ENCODE measurements around the gene MIP. TPM values are rescaled to one million over a fixed set of nuclear protein-coding genes. Genes with fewer than 3 reads are reported as not detected.
"Not testable (repeated sequence)": the region's sequence is repeated elsewhere in the genome, so short reads cannot be mapped to it uniquely, and the experiment has no call there.

Gene MIP
- total RNA-seq (2022) (not detected in 2 replicates), Bru-seq, nascent RNA (percentile 20 among the genes with signal in this experiment), BruChase-seq, experiment 1, labeled RNA remaining after a 6-hour chase (not detected), BruChase-seq, experiment 2, labeled RNA remaining after a 2-hour chase (not detected)
- long read RNA-seq: 0 reads

DNA sequence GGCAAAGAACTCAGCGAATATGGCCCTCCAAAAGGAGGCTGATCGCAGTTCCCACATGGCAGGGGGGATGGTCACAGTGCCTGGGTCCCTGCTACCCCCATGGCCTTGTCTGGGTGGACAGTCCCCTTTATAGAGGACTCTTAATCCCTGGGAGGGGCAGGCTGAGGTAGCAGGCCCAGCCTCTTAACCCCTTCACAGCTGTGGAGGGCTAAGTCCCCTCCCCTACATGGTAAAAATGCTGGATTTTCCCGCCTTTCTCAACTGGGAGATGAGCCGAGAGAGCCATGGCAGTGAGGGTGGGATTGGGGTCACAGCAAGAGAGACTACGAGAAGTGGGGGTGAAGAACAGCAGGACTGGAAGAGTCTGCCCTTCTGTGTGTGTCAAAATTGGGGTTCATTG is at the start of gene MIP:
Gene MIP (minus strand): TSS at position 101 of the 400 bp plus-strand sequence. CDS start 44 bp downstream, at position 57.
- DNase-seq: no peak
- no TSS peak for BruUV-seq (replicated peaks)
- Mint-ChIP-seq H3K4me1 (ENCODE audit: low read depth, unreplicated experiment) (peaks cover 6% of the 10 kb centered on the region), H3K36me3 (ENCODE audit: insufficient read depth, unreplicated experiment) (peaks cover 2% of the 10 kb centered on the region), H3K4me3 (ENCODE audit: low read depth, unreplicated experiment) (no peak within 1 kb of the TSS), H3K9me3 (ENCODE audit: low read depth, unreplicated experiment) (no peaks in the 10 kb centered on the region), H3K27me3 (ENCODE audit: unreplicated experiment) (peaks cover 37% of the 10 kb centered on the region), H3K27ac (ENCODE audit: unreplicated experiment) (no peak within 1 kb of the TSS)
- intact Hi-C loops (cut with micrococcal nuclease; ENCODE audit: unreplicated experiment): no loop called here
- TF ChIP-seq, protein P1, sequence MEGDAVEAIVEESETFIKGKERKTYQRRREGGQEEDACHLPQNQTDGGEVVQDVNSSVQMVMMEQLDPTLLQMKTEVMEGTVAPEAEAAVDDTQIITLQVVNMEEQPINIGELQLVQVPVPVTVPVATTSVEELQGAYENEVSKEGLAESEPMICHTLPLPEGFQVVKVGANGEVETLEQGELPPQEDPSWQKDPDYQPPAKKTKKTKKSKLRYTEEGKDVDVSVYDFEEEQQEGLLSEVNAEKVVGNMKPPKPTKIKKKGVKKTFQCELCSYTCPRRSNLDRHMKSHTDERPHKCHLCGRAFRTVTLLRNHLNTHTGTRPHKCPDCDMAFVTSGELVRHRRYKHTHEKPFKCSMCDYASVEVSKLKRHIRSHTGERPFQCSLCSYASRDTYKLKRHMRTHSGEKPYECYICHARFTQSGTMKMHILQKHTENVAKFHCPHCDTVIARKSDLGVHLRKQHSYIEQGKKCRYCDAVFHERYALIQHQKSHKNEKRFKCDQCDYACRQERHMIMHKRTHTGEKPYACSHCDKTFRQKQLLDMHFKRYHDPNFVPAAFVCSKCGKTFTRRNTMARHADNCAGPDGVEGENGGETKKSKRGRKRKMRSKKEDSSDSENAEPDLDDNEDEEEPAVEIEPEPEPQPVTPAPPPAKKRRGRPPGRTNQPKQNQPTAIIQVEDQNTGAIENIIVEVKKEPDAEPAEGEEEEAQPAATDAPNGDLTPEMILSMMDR (IDR thresholded peaks at IDR 0.05; ENCODE audit: unreplicated experiment): no peak
- CTCF ChIA-PET: no interaction called here

DNA sequence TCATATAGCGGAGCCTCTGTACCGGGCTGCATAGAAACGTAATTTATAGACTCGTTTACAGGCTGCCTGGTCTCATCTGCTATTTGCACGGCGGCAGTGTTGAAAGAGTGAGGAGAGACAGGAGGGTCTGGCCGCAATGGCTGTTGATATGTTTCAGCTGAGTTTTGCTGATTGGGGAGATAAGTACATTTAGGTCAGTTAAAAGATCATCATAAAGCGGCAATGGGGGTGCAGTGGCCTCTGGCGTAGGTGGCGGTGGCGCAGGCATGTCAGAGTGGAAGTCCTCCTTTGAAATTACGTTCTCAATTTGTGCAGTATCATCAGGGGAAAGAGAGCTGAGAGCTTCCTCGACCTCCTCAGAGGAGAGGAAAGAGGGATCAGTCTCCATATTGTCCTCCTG is 45.4 kb upstream of the MIP start:
- H3K27ac Mint-ChIP-seq (ENCODE audit: unreplicated experiment); H3K9me3 Mint-ChIP-seq (ENCODE audit: low read depth, unreplicated experiment); DNase-seq; H3K4me3 Mint-ChIP-seq (ENCODE audit: low read depth, unreplicated experiment); H3K36me3 Mint-ChIP-seq (ENCODE audit: insufficient read depth, unreplicated experiment); H3K4me1 Mint-ChIP-seq (ENCODE audit: low read depth, unreplicated experiment); BruUV-seq (replicated peaks); intact Hi-C loops (cut with micrococcal nuclease; ENCODE audit: unreplicated experiment): not testable (repeated sequence)
- CTCF ChIA-PET: interaction anchor here (0.7 kb wide), 1 partner anchor 79 kb away, joined by 3 read pairs; no protein-coding TSS in a partner anchor
- H3K27me3 Mint-ChIP-seq (ENCODE audit: unreplicated experiment): peaks cover 38% of the 10 kb centered on the region

GRCh38 chr12:56499452-56499851 is 45.0 kb upstream of the MIP start:
- intact Hi-C loops (cut with micrococcal nuclease; ENCODE audit: unreplicated experiment); DNase-seq; H3K27ac Mint-ChIP-seq (ENCODE audit: unreplicated experiment); BruUV-seq (replicated peaks); H3K9me3 Mint-ChIP-seq (ENCODE audit: low read depth, unreplicated experiment); H3K4me1 Mint-ChIP-seq (ENCODE audit: low read depth, unreplicated experiment); H3K4me3 Mint-ChIP-seq (ENCODE audit: low read depth, unreplicated experiment); H3K36me3 Mint-ChIP-seq (ENCODE audit: insufficient read depth, unreplicated experiment): not testable (repeated sequence)
- CTCF ChIA-PET: interaction anchor here (0.7 kb wide), 1 partner anchor 80 kb away, joined by 3 read pairs; no protein-coding TSS in a partner anchor
- H3K27me3 Mint-ChIP-seq (ENCODE audit: unreplicated experiment): peaks cover 38% of the 10 kb centered on the region

DNA sequence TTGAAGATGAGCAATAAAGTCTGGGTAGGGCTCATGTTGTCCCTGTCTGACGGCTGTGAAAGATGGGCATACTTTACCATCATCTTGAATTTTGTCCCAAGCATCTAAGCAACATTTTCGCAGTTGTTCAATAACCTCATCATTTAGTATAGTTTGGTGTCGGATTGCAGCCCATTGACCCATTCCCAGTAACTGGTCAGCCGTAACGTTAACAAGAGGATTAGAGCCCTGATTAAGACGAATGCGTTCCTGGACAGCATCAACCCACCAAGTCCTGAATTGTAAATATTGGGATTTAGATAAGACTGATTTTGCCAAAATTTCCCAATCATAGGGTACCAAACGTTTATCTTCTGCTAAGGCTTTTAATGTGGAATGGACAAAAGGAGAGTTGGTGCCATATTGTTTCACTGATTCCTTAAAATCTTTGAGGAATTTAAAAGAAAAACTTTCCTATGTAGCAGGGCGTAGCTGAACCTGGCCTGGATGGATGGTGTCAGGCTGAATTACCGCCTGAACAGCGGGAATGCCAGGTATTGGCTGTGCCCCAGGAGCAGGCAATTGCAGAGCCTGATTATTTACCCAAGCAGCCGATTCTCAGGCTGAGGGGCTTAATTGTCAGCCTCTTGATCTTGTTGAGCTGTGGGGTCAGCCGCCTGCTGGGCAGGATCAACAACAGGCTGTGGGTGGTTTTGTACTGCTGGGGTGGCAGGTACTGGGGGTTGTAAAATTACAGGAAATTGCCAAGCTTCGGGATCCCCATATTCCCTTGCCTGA is 43.9 kb upstream of the MIP start:
- H3K27me3 Mint-ChIP-seq (ENCODE audit: unreplicated experiment): peaks cover 38% of the 10 kb centered on the region
- BruUV-seq (replicated peaks); H3K27ac Mint-ChIP-seq (ENCODE audit: unreplicated experiment); intact Hi-C loops (cut with micrococcal nuclease; ENCODE audit: unreplicated experiment); DNase-seq; H3K4me3 Mint-ChIP-seq (ENCODE audit: low read depth, unreplicated experiment); CTCF ChIA-PET; H3K4me1 Mint-ChIP-seq (ENCODE audit: low read depth, unreplicated experiment); H3K9me3 Mint-ChIP-seq (ENCODE audit: low read depth, unreplicated experiment); H3K36me3 Mint-ChIP-seq (ENCODE audit: insufficient read depth, unreplicated experiment): not testable (repeated sequence)

GRCh38 chr12:56496704-56497103 is 42.2 kb upstream of the MIP start:
- H3K36me3 Mint-ChIP-seq (ENCODE audit: insufficient read depth, unreplicated experiment); BruUV-seq (replicated peaks); H3K9me3 Mint-ChIP-seq (ENCODE audit: low read depth, unreplicated experiment); H3K4me1 Mint-ChIP-seq (ENCODE audit: low read depth, unreplicated experiment); H3K27ac Mint-ChIP-seq (ENCODE audit: unreplicated experiment); H3K4me3 Mint-ChIP-seq (ENCODE audit: low read depth, unreplicated experiment): not testable (repeated sequence)
- TF ChIP-seq, protein P1 (IDR thresholded peaks at IDR 0.05; ENCODE audit: unreplicated experiment): peak; percentile 54
- intact Hi-C loops (cut with micrococcal nuclease; ENCODE audit: unreplicated experiment): loop anchor here (1.0 kb wide), 1 partner anchor 98 kb away; no protein-coding TSS in a partner anchor
- CTCF ChIA-PET: interaction anchor here (0.6 to 1.3 kb wide), 3 partner anchors 9 to 77 kb away, joined by 3 to 4 read pairs (median 3); partner anchors contain the start of genes GLS2 and RBMS2
- DNase-seq: peak; percentile 85
- H3K27me3 Mint-ChIP-seq (ENCODE audit: unreplicated experiment): peaks cover 40% of the 10 kb centered on the region

GRCh38 chr12:56494481-56494880 is 40.0 kb upstream of the MIP start:
- H3K4me3 Mint-ChIP-seq (ENCODE audit: low read depth, unreplicated experiment); DNase-seq; H3K36me3 Mint-ChIP-seq (ENCODE audit: insufficient read depth, unreplicated experiment); intact Hi-C loops (cut with micrococcal nuclease; ENCODE audit: unreplicated experiment); CTCF ChIA-PET; H3K4me1 Mint-ChIP-seq (ENCODE audit: low read depth, unreplicated experiment); BruUV-seq (replicated peaks); H3K9me3 Mint-ChIP-seq (ENCODE audit: low read depth, unreplicated experiment); H3K27ac Mint-ChIP-seq (ENCODE audit: unreplicated experiment): not testable (repeated sequence)
- peaks cover 51% of the 10 kb centered on the region for H3K27me3 Mint-ChIP-seq (ENCODE audit: unreplicated experiment)

DNA sequence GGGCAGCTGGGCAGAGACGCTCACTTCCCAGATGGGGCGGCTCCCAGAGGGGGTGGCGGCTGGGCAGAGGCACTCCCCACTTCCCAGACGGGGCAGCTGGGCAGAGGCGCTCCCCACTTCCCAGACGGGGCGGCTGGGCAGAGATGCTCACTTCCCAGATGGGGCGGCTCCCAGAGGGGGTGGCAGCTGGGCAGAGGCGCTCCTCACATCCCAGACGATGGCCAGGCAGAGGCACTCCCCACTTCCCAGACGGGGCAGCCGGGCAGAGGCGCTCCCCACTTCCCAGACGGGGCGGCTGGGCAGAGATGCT is 39.6 kb upstream of the MIP start:
- CTCF ChIA-PET; H3K27ac Mint-ChIP-seq (ENCODE audit: unreplicated experiment); H3K4me3 Mint-ChIP-seq (ENCODE audit: low read depth, unreplicated experiment); H3K36me3 Mint-ChIP-seq (ENCODE audit: insufficient read depth, unreplicated experiment); intact Hi-C loops (cut with micrococcal nuclease; ENCODE audit: unreplicated experiment); BruUV-seq (replicated peaks); H3K4me1 Mint-ChIP-seq (ENCODE audit: low read depth, unreplicated experiment); H3K9me3 Mint-ChIP-seq (ENCODE audit: low read depth, unreplicated experiment); DNase-seq: not testable (repeated sequence)
- H3K27me3 Mint-ChIP-seq (ENCODE audit: unreplicated experiment): peaks cover 46% of the 10 kb centered on the region

GRCh38 chr12:56493409-56494105 is 39.1 kb upstream of the MIP start:
- DNase-seq: not testable (repeated sequence)

More at GRCh38 chr12:56493409-56494105, 39.1 kb upstream of the MIP start:
- H3K36me3 Mint-ChIP-seq (ENCODE audit: insufficient read depth, unreplicated experiment); H3K4me1 Mint-ChIP-seq (ENCODE audit: low read depth, unreplicated experiment); BruUV-seq (replicated peaks); intact Hi-C loops (cut with micrococcal nuclease; ENCODE audit: unreplicated experiment); H3K9me3 Mint-ChIP-seq (ENCODE audit: low read depth, unreplicated experiment); H3K4me3 Mint-ChIP-seq (ENCODE audit: low read depth, unreplicated experiment); H3K27ac Mint-ChIP-seq (ENCODE audit: unreplicated experiment); CTCF ChIA-PET: not testable (repeated sequence)
- peaks cover 45% of the 10 kb centered on the region for H3K27me3 Mint-ChIP-seq (ENCODE audit: unreplicated experiment)

Data from Calu3 (cell line).